Stimulated activated naive CD4-positive, alpha-beta T cell treated with Interleukin-2 at 50 U/mL for 16 hours (primary cell): ENCODE data around the gene PPIP5K1.
"Not testable (repeated sequence)": the region's sequence is repeated elsewhere in the genome, so short reads cannot be mapped to it uniquely, and the experiment has no call there.

Source experiments
- DNase-seq: peaks from one replicate; lab custom pipeline; 2025; lab: John Stamatoyannopoulos, UW

PPIP5K1 gene

GRCh38 chr15:43589778-43590466 lies at the start of gene PPIP5K1:
PPIP5K1 (minus strand) TSS chr15:43590208; CDS start chr15:43584504, 5,704 bp downstream.
- not testable (repeated sequence) for DNase-seq

GRCh38 chr15:43638464-43639204 lies 48.6 kb upstream of the PPIP5K1 start:
- not testable (repeated sequence) for DNase-seq

GRCh38 chr15:43626937-43627336 lies 36.9 kb upstream of the PPIP5K1 start:
- not testable (repeated sequence) for DNase-seq

GRCh38 chr15:43625106-43625505 lies 35.1 kb upstream of the PPIP5K1 start:
- DNase-seq: no peak

- DNase-seq: not testable (repeated sequence)
These were observed 32.2 kb upstream of the PPIP5K1 start for GRCh38 chr15:43622068-43622799.

- not testable (repeated sequence) for DNase-seq
These were observed 28.7 kb upstream of the PPIP5K1 start, which contains the start of gene STRC for GRCh38 chr15:43618700-43619099. STRC (minus strand) TSS chr15:43618800; CDS start chr15:43618722, 78 bp downstream.

GRCh38 chr15:43617750-43618149 lies 27.7 kb upstream of the PPIP5K1 start:
- DNase-seq: not testable (repeated sequence)

- not testable (repeated sequence) for DNase-seq
These were observed 12.2 kb upstream of the PPIP5K1 start for GRCh38 chr15:43602233-43602632.

- not testable (repeated sequence) for DNase-seq
These were observed 10.2 kb upstream of the PPIP5K1 start for GRCh38 chr15:43600200-43600599.

- DNase-seq: not testable (repeated sequence)
These were observed 9.1 kb upstream of the PPIP5K1 start for GRCh38 chr15:43599131-43599530.

GRCh38 chr15:43593328-43594190 lies 3.6 kb upstream of the PPIP5K1 start, which contains the start of gene CKMT1B:
CKMT1B (plus strand) TSS chr15:43594027; CDS start chr15:43594219, 192 bp downstream.
- not testable (repeated sequence) for DNase-seq

- not testable (repeated sequence) for DNase-seq
These were observed 2.8 kb upstream of the PPIP5K1 start for GRCh38 chr15:43592841-43593240.

- not testable (repeated sequence) for DNase-seq
These were observed 15.4 kb downstream of the PPIP5K1 start for GRCh38 chr15:43574607-43575006.

- not testable (repeated sequence) for DNase-seq
These were observed 23.4 kb downstream of the PPIP5K1 start for GRCh38 chr15:43566615-43567014.

- not testable (repeated sequence) for DNase-seq
These were observed 26.2 kb downstream of the PPIP5K1 start for GRCh38 chr15:43563793-43564192.

- DNase-seq: not testable (repeated sequence)
These were observed 27.3 kb downstream of the PPIP5K1 start for GRCh38 chr15:43562753-43563152.

- DNase-seq: no peak
These were observed 37.0 kb downstream of the PPIP5K1 start for GRCh38 chr15:43552986-43553385.

GRCh38 chr15:43552256-43552655 lies 37.8 kb downstream of the PPIP5K1 start:
- no peak for DNase-seq

- no peak for DNase-seq
These were observed 39.3 kb downstream of the PPIP5K1 start for GRCh38 chr15:43550527-43551363.

GRCh38 chr15:43547539-43547938 lies 42.5 kb downstream of the PPIP5K1 start:
- DNase-seq: no peak
